Measurements from ENCODE around the gene MED15. TPM values are rescaled to one million over a fixed set of nuclear protein-coding genes. Genes with fewer than 3 reads are reported as not detected.

MED15 gene
- total and polyA plus RNA-seq, 2 of the 4 experiments (the other 2 are of a cell fraction), result 19.0 to 68.8 TPM

GRCh38 chr22:20571531-20572007 lies 64.2 kb downstream of the MED15 start:
- CTCF ChIA-PET, result interaction anchor here (1.1 kb wide), 1 partner anchor 17 kb away, joined by 3 read pairs; no protein-coding TSS in a partner anchor
- Histone ChIP-seq H2BK15ac (ENCODE audit: low read depth, low read length) (no peak overlapping the region), H2BK20ac (ENCODE audit: low read depth, low read length) (no peak overlapping the region), H3K4me1 (ENCODE audit: control insufficient read depth, insufficient read depth, low read length) (peaks cover 39% of the 10 kb centered on the region), H2AK9ac (replicated peaks; ENCODE audit: low read depth, low read length, poor library complexity) (no peak overlapping the region), H3K79me1 (ENCODE audit: low read depth in 1 of 2, low read length in 2 of 2) (peaks cover 41 to 87% of the 10 kb centered on the region in 2 experiments), H3K27me3 (ENCODE audit: control insufficient read depth, insufficient read depth, low read length) (no peaks in the 10 kb centered on the region), H2BK120ac (ENCODE audit: low read depth, low read length) (no peak overlapping the region), H3K36me3 (ENCODE audit: control insufficient read depth, insufficient read depth, low read length) (peaks cover 70% of the 10 kb centered on the region), H2AK5ac (ENCODE audit: low read depth, low read length) (no peak overlapping the region), H4K20me1 (ENCODE audit: insufficient read depth, low read length) (peaks cover 68% of the 10 kb centered on the region), H3K4me2 (ENCODE audit: low read depth, low read length) (no peak overlapping the region), H4K91ac (ENCODE audit: insufficient read depth, low read depth, low read length) (peak overlapping the region; percentile 40; the same call in 1 of the 2 replicates), H3K9me1 (ENCODE audit: insufficient read depth, low read length) (peaks cover 48% of the 10 kb centered on the region), H3K4me3 (ENCODE audit: insufficient read depth, low read depth, low read length) (no peak overlapping the region), H3K56ac (ENCODE audit: extremely low read depth, insufficient read depth, low read length) (no peak overlapping the region), H3K18ac (ENCODE audit: low read depth, low read length) (no peak overlapping the region), H2AFZ (replicated peaks; ENCODE audit: low read length, poor library complexity) (no peak overlapping the region), H3K23ac (ENCODE audit: low read depth, low read length) (peak overlapping the region; percentile 43; the same call in 1 of the 2 replicates), H3K9me3 (ENCODE audit: control insufficient read depth, insufficient read depth, low read length) (no peaks in the 10 kb centered on the region), H4K8ac (ENCODE audit: low read depth in 2 of 2, low read length in 2 of 2) (0 out of 4 replicates have a peak overlapping the region, but pooled peaks of 1 of the 2 experiments have one; percentile 11), H3K9ac (ENCODE audit: low read depth, low read length) (no peak overlapping the region), H3K14ac (replicated peaks; ENCODE audit: low read depth, low read length) (peak overlapping the region; percentile 36; the same call in 1 of the 2 replicates), H2BK5ac (ENCODE audit: low read depth, low read length, poor library complexity, severe bottlenecking) (peak overlapping the region; percentile 14), H3K27ac (ENCODE audit: insufficient read depth, low read length) (no peak overlapping the region), H3K4ac (ENCODE audit: low read depth, low read length) (0 out of 2 replicates have a peak overlapping the region, but pooled peaks have one; percentile 50), H4K5ac (ENCODE audit: low read depth, low read length) (no peak overlapping the region)
- POLR2A ChIA-PET (ENCODE audit: unreplicated experiment), result no interaction called here
- BruUV-seq (replicated peaks), result no TSS peak
- WGBS, 2 experiments (ENCODE audit: extremely low coverage in 2 of 2, insufficient read length in 1 of 2), result 100% methylated on average over 1 of the region's 4 CpGs; no CpG with 5 or more reads in 1 of the 2 experiments
- no peak for DNase-seq
- in situ Hi-C loops (cut with MboI; ENCODE audit: low sequenced_read_pairs), result no loop called here
- no peak for ATAC-seq (ENCODE audit: low read depth)
- dilution Hi-C loops (cut with HindIII; ENCODE audit: low sequenced_read_pairs, unreplicated experiment), result no loop called here
- peak; percentile 37; the same call in 1 of the 2 replicates for TF ChIP-seq SMC3 (IDR thresholded peaks at IDR 0.05; ENCODE audit: low read depth, low read length)
- peak; percentile 30 for TF ChIP-seq RAD21 (IDR thresholded peaks at IDR 0.05; ENCODE audit: low read length)
- TF ChIP-seq CTCF (conservative IDR thresholded peaks at IDR 0.05; ENCODE audit: low read depth, low read length), result peak; percentile 51
- no peak for TF ChIP-seq MAZ (IDR thresholded peaks at IDR 0.05; ENCODE audit: borderline replicate concordance, low read depth, low read length)
- intact Hi-C loops (cut with micrococcal nuclease), result no loop called here

Measured in IMR-90 (cell line).